Measurements from ENCODE around the gene CYB561. TPM values are rescaled to one million over a fixed set of nuclear protein-coding genes. Genes with fewer than 3 reads are reported as not detected.

Gene CYB561
- total and polyA plus RNA-seq, 2 donors (not counting 1 experiment from before 2014, with no cell fraction given): 3.5 to 4.9 TPM

DNA sequence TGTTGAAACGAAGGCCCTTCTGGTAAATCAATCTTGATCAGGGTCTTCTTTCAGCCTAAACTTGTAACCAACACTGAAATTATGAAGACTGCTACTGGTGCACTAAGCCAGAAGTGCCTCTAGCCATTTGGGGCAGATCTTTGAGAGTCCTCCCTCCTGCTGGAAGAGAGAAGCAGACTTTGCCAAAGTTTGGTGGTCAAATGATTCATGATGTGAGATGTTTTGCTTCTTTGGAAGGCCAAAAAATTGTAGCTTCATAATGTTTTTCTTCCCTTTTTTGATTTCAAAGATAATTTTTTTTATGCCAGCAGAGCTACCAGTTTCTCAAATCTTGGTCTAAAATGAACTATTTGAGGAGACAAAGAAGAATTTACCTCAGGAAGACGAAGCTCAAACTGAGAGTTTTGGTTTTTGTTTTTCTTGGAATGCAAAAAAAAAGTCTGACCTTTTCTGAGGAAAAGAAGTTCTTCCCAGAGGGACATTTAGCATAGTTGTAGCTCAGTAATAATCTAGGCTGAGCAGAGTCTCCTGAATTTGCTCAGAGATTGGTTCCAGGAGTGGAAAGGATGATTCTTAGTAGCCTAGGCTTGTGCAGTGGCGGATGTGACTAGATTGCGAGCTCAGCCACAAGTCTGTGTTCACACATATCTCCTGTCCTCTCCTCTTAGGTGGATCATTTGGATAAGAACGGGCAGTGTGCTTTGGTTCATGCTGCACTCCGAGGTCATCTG, 50.9 kb downstream of the CYB561 start:
- Mint-ChIP-seq H3K9me3 (ENCODE audit: insufficient read depth) (no peaks in the 10 kb centered on the region), H3K4me3 (no peak overlapping the region), H3K27me3 (no peaks in the 10 kb centered on the region), H3K4me1 (peaks cover 18% of the 10 kb centered on the region), H3K27ac (no peak overlapping the region)
- H3K4me1 ChIP-seq (ENCODE audit: control insufficient read depth in 2 of 2, insufficient read depth in 2 of 2, low read length in 2 of 2): peaks cover 13 to 14% of the 10 kb centered on the region in 2 donors
- H3K79me2 ChIP-seq (ENCODE audit: control insufficient read depth, insufficient read depth, low read length): no peaks in the 10 kb centered on the region
- H3K36me3 ChIP-seq (replicated peaks in 1 of 2; ENCODE audit: control extremely low read depth in 1 of 2, control insufficient read depth in 1 of 2, extremely low read depth in 1 of 2, insufficient read depth in 2 of 2, low read length in 1 of 2): peaks cover under 1 to 2% of the 10 kb centered on the region in 2 experiments
- ATAC-seq (ENCODE audit: low read depth) (no peak), DNase-seq (no peak)
- WGBS (ENCODE audit: insufficient coverage): 83% methylated on average over 4 of the region's 6 CpGs
- no peak for TF ChIP-seq EZH2 (IDR thresholded peaks at IDR 0.05; ENCODE audit: borderline replicate concordance, insufficient read depth, low read depth, low read length, poor library complexity, severe bottlenecking)
- TF ChIP-seq, protein P1, sequence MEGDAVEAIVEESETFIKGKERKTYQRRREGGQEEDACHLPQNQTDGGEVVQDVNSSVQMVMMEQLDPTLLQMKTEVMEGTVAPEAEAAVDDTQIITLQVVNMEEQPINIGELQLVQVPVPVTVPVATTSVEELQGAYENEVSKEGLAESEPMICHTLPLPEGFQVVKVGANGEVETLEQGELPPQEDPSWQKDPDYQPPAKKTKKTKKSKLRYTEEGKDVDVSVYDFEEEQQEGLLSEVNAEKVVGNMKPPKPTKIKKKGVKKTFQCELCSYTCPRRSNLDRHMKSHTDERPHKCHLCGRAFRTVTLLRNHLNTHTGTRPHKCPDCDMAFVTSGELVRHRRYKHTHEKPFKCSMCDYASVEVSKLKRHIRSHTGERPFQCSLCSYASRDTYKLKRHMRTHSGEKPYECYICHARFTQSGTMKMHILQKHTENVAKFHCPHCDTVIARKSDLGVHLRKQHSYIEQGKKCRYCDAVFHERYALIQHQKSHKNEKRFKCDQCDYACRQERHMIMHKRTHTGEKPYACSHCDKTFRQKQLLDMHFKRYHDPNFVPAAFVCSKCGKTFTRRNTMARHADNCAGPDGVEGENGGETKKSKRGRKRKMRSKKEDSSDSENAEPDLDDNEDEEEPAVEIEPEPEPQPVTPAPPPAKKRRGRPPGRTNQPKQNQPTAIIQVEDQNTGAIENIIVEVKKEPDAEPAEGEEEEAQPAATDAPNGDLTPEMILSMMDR (IDR thresholded peaks at IDR 0.05): no peak
- H2AFZ ChIP-seq (ENCODE audit: insufficient read depth, low read depth, low read length, poor library complexity, severe bottlenecking): no peak overlapping the region
- no peak overlapping the region for H3K4me3 ChIP-seq (ENCODE audit: control extremely low read depth in 1 of 5, extremely low read depth in 1 of 5, insufficient read depth in 1 of 5, low read depth in 2 of 5, low read length in 4 of 5)
- no peaks in the 10 kb centered on the region for H3K27me3 ChIP-seq (replicated peaks in 1 of 4; ENCODE audit: control extremely low read depth in 1 of 4, control insufficient read depth in 3 of 4, insufficient read depth in 4 of 4, low read length in 3 of 4)
- ChIA-PET POLR2A (no interaction called here), CTCF (interaction anchor here (1.2 to 2.0 kb wide), 2 partner anchors 11 to 278 kb away, joined by 3 to 9 read pairs; no protein-coding TSS in a partner anchor)
- intact Hi-C loops (cut with micrococcal nuclease): no loop called here
- no peak overlapping the region for H3K4me2 ChIP-seq (replicated peaks; ENCODE audit: low read depth, low read length, poor library complexity, severe bottlenecking)
- H3K9ac ChIP-seq (ENCODE audit: low read length): no peak overlapping the region
- no peak overlapping the region for H3K27ac ChIP-seq (ENCODE audit: low read length in 2 of 2)
- no peaks in the 10 kb centered on the region for H3K9me3 ChIP-seq (ENCODE audit: control extremely low read depth in 1 of 3, control insufficient read depth in 2 of 3, insufficient read depth in 1 of 3, low read length in 2 of 3)
- no peaks in the 10 kb centered on the region for H4K20me1 ChIP-seq (ENCODE audit: control insufficient read depth, insufficient read depth, low read length, poor library complexity, severe bottlenecking)

DNA sequence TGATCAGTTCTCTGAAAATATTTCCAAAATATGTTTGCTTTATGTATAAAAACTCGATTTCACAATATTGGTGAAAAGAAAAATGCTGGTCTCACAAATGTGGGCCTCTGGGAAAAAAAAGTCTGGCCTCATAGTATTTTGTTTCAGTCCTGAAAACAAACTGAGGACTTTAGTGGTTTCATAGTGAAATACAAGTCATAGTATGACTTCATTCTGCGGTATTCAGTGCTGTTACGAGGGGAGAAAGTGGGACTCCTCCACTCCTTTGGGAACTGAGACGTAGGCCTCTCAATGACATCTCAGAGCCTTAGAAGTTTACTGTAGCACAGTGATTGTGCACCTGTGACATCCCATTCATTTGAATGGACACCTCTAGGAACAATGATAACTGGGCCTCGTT, 56.0 kb downstream of the CYB561 start:
- ChIA-PET CTCF (no interaction called here), POLR2A (no interaction called here)
- Histone ChIP-seq H3K4me2 (replicated peaks; ENCODE audit: low read depth, low read length, poor library complexity, severe bottlenecking) (no peak overlapping the region), H3K36me3 (replicated peaks in 1 of 2; ENCODE audit: control extremely low read depth in 1 of 2, control insufficient read depth in 1 of 2, extremely low read depth in 1 of 2, insufficient read depth in 2 of 2, low read length in 1 of 2) (peaks cover 0 to 1% of the 10 kb centered on the region in 2 experiments), H3K9me3 (ENCODE audit: control extremely low read depth in 1 of 3, control insufficient read depth in 2 of 3, insufficient read depth in 1 of 3, low read length in 2 of 3) (no peaks in the 10 kb centered on the region), H3K4me3 (ENCODE audit: control extremely low read depth in 1 of 5, extremely low read depth in 1 of 5, insufficient read depth in 1 of 5, low read depth in 2 of 5, low read length in 4 of 5) (no peak overlapping the region), H3K9ac (ENCODE audit: low read length) (no peak overlapping the region), H3K27me3 (replicated peaks in 1 of 4; ENCODE audit: control extremely low read depth in 1 of 4, control insufficient read depth in 3 of 4, insufficient read depth in 4 of 4, low read length in 3 of 4) (no peaks in the 10 kb centered on the region), H3K4me1 (ENCODE audit: control insufficient read depth in 2 of 2, insufficient read depth in 2 of 2, low read length in 2 of 2) (no peaks in the 10 kb centered on the region), H3K27ac (ENCODE audit: low read length in 2 of 2) (no peak overlapping the region), H4K20me1 (ENCODE audit: control insufficient read depth, insufficient read depth, low read length, poor library complexity, severe bottlenecking) (no peaks in the 10 kb centered on the region), H2AFZ (ENCODE audit: insufficient read depth, low read depth, low read length, poor library complexity, severe bottlenecking) (no peak overlapping the region), H3K79me2 (ENCODE audit: control insufficient read depth, insufficient read depth, low read length) (no peaks in the 10 kb centered on the region)
- intact Hi-C loops (cut with micrococcal nuclease): no loop called here
- TF ChIP-seq, protein P1 (IDR thresholded peaks at IDR 0.05): no peak
- TF ChIP-seq EZH2 (IDR thresholded peaks at IDR 0.05; ENCODE audit: borderline replicate concordance, insufficient read depth, low read depth, low read length, poor library complexity, severe bottlenecking): no peak
- Mint-ChIP-seq H3K4me3 (no peak overlapping the region), H3K9me3 (ENCODE audit: insufficient read depth) (no peaks in the 10 kb centered on the region), H3K27me3 (no peaks in the 10 kb centered on the region), H3K27ac (no peak overlapping the region), H3K4me1 (no peaks in the 10 kb centered on the region)
- ATAC-seq (ENCODE audit: low read depth): no peak
- no peak for DNase-seq
- WGBS (ENCODE audit: insufficient coverage): 96% methylated on average over 4 of the region's 5 CpGs
